ENCODE results near the gene GPC3. TPM values are rescaled to one million over a fixed set of nuclear protein-coding genes. Genes with fewer than 3 reads are reported as not detected.

Gene GPC3
- total and polyA plus RNA-seq, 2 experiments from 2014 or later: 171 to 323 TPM

GRCh38 chrX:133645977-133646718, 339.2 kb downstream of the GPC3 start:
- Histone ChIP-seq H3K27ac (peak overlapping the region; percentile 71), H3K4me1 (ENCODE audit: low read depth) (peaks cover 49% of the 10 kb centered on the region), H3K9me3 (ENCODE audit: low read depth) (no peaks in the 10 kb centered on the region), H3K36me3 (no peaks in the 10 kb centered on the region), H3K27me3 (no peaks in the 10 kb centered on the region), H3K4me3 (no peak overlapping the region)
- peak in 1 of 2 donors; percentile 91 for DNase-seq (ENCODE audit: low read depth in 1 of 2, low spot score in 1 of 2)
- TF ChIP-seq CTCF (IDR thresholded peaks at IDR 0.05; ENCODE audit: low read depth, low read length): no peak

- TF ChIP-seq CTCF (IDR thresholded peaks at IDR 0.05; ENCODE audit: low read depth, low read length): no peak
- Histone ChIP-seq H3K4me3 (no peak overlapping the region), H3K4me1 (ENCODE audit: low read depth) (peaks cover 50% of the 10 kb centered on the region), H3K27me3 (no peaks in the 10 kb centered on the region), H3K36me3 (no peaks in the 10 kb centered on the region), H3K27ac (no peak overlapping the region), H3K9me3 (ENCODE audit: low read depth) (no peaks in the 10 kb centered on the region)
- DNase-seq (ENCODE audit: low read depth in 1 of 2, low spot score in 1 of 2): peak in 1 of 2 donors; percentile 69
Measured at GRCh38 chrX:133645256-133645655, 340.1 kb downstream of the GPC3 start.

- Histone ChIP-seq H3K9me3 (ENCODE audit: low read depth) (no peaks in the 10 kb centered on the region), H3K27ac (peak overlapping the region; percentile 9), H3K4me1 (ENCODE audit: low read depth) (peaks cover 38% of the 10 kb centered on the region), H3K27me3 (no peaks in the 10 kb centered on the region), H3K4me3 (no peak overlapping the region), H3K36me3 (no peaks in the 10 kb centered on the region)
- DNase-seq (ENCODE audit: low read depth in 1 of 2, low spot score in 1 of 2): peak in 1 of 2 donors; percentile 4
- no peak for TF ChIP-seq CTCF (IDR thresholded peaks at IDR 0.05; ENCODE audit: low read depth, low read length)
Measured at GRCh38 chrX:133640161-133641015, 345.0 kb downstream of the GPC3 start.

- no peaks in the 10 kb centered on the region for H3K9me3 ChIP-seq (ENCODE audit: low read depth)
- peak in 1 of 2 donors; percentile 23 for DNase-seq (ENCODE audit: low read depth in 1 of 2, low spot score in 1 of 2)
- no peaks in the 10 kb centered on the region for H3K36me3 ChIP-seq
- peak overlapping the region; percentile 9 for H3K27ac ChIP-seq
- H3K4me3 ChIP-seq: no peak overlapping the region
- no peaks in the 10 kb centered on the region for H3K27me3 ChIP-seq
- no peak for TF ChIP-seq CTCF (IDR thresholded peaks at IDR 0.05; ENCODE audit: low read depth, low read length)
- peaks cover 42% of the 10 kb centered on the region for H3K4me1 ChIP-seq (ENCODE audit: low read depth)
Measured at GRCh38 chrX:133639726-133640125, 345.7 kb downstream of the GPC3 start.

GRCh38 chrX:133638285-133638684, 347.1 kb downstream of the GPC3 start:
- no peaks in the 10 kb centered on the region for H3K36me3 ChIP-seq
- TF ChIP-seq CTCF (IDR thresholded peaks at IDR 0.05; ENCODE audit: low read depth, low read length): no peak
- peaks cover 44% of the 10 kb centered on the region for H3K4me1 ChIP-seq (ENCODE audit: low read depth)
- no peaks in the 10 kb centered on the region for H3K9me3 ChIP-seq (ENCODE audit: low read depth)
- H3K27ac ChIP-seq: no peak overlapping the region
- H3K4me3 ChIP-seq: no peak overlapping the region
- H3K27me3 ChIP-seq: no peaks in the 10 kb centered on the region
- peak in 1 of 2 donors; percentile 3 for DNase-seq (ENCODE audit: low read depth in 1 of 2, low spot score in 1 of 2)
